HG02588 (cell line): ENCODE data around the gene UAP1L1.

Experiments used
- ATAC-seq: cut with Tn5 transposase; IDR thresholded peaks from one replicate; pipeline ENCODE4 v1.9.1; 2021; ENCODE audit warnings: mild to moderate bottlenecking, moderate library complexity; ENCODE audit not compliant: unreplicated experiment

UAP1L1 gene

GRCh38 chr9:137089232-137089947 lies 12.1 kb downstream of the UAP1L1 start:
- no peak for ATAC-seq

- ATAC-seq, result peak; percentile 77
Measured at GRCh38 chr9:137095664-137096517, 18.6 kb downstream of the UAP1L1 start.

GRCh38 chr9:137096785-137097546 lies 19.6 kb downstream of the UAP1L1 start:
- no peak for ATAC-seq

- no peak for ATAC-seq
Measured at GRCh38 chr9:137097761-137098462, 20.6 kb downstream of the UAP1L1 start.

GRCh38 chr9:137099231-137099630 lies 21.9 kb downstream of the UAP1L1 start:
- no peak for ATAC-seq

GRCh38 chr9:137103206-137103999 lies 26.1 kb downstream of the UAP1L1 start:
- ATAC-seq, result no peak

GRCh38 chr9:137105814-137106661 lies 28.7 kb downstream of the UAP1L1 start:
- ATAC-seq, result no peak

- ATAC-seq, result no peak
Measured at GRCh38 chr9:137106662-137107250, 29.4 kb downstream of the UAP1L1 start.

- ATAC-seq, result no peak
Measured at GRCh38 chr9:137107312-137107921, 30.1 kb downstream of the UAP1L1 start.

- no peak for ATAC-seq
Measured at GRCh38 chr9:137107982-137108381, 30.7 kb downstream of the UAP1L1 start.

GRCh38 chr9:137108608-137109249 lies 31.4 kb downstream of the UAP1L1 start:
- ATAC-seq, result no peak

- no peak for ATAC-seq
Measured at GRCh38 chr9:137109250-137110146, 32.2 kb downstream of the UAP1L1 start.

- ATAC-seq, result no peak
Measured at GRCh38 chr9:137110147-137110910, 33.0 kb downstream of the UAP1L1 start.

- ATAC-seq, result no peak
Measured at GRCh38 chr9:137110911-137111787, 33.8 kb downstream of the UAP1L1 start.
